ENCODE data around the gene OMA1.
"Not testable (repeated sequence)": the region's sequence is repeated elsewhere in the genome, so short reads cannot be mapped to it uniquely, and the experiment has no call there.

The OMA1 gene

GRCh38 chr1:58524353-58524945, 22.1 kb downstream of the OMA1 start:
- DNase-seq (ENCODE audit: low read depth): no peak

GRCh38 chr1:58515794-58516401, 30.6 kb downstream of the OMA1 start:
- peak; percentile 3 for DNase-seq (ENCODE audit: low read depth)

GRCh38 chr1:58513956-58514355, 32.6 kb downstream of the OMA1 start:
- no peak for DNase-seq (ENCODE audit: low read depth)

- DNase-seq (ENCODE audit: low read depth): no peak
Measured at GRCh38 chr1:58508629-58509028, 37.9 kb downstream of the OMA1 start.

GRCh38 chr1:58505286-58505685, 41.2 kb downstream of the OMA1 start:
- no peak for DNase-seq (ENCODE audit: low read depth)

GRCh38 chr1:58502519-58502918, 44.0 kb downstream of the OMA1 start:
- DNase-seq (ENCODE audit: low read depth): no peak

- DNase-seq (ENCODE audit: low read depth): no peak
Measured at GRCh38 chr1:58500043-58500442, 46.5 kb downstream of the OMA1 start.

- no peak for DNase-seq (ENCODE audit: low read depth)
Measured at GRCh38 chr1:58497499-58497898, 49.0 kb downstream of the OMA1 start.

- no peak for DNase-seq (ENCODE audit: low read depth)
Measured at GRCh38 chr1:58496042-58496441, 50.5 kb downstream of the OMA1 start.

GRCh38 chr1:58488914-58489313, 57.6 kb downstream of the OMA1 start:
- DNase-seq (ENCODE audit: low read depth): not testable (repeated sequence)

- no peak for DNase-seq (ENCODE audit: low read depth)
Measured at GRCh38 chr1:58487002-58487401, 59.5 kb downstream of the OMA1 start.

- no peak for DNase-seq (ENCODE audit: low read depth)
Measured at GRCh38 chr1:58481962-58482361, 64.6 kb downstream of the OMA1 start.

GRCh38 chr1:58480191-58480590, 66.3 kb downstream of the OMA1 start:
- DNase-seq (ENCODE audit: low read depth): no peak

- DNase-seq (ENCODE audit: low read depth): no peak
Measured at GRCh38 chr1:58477390-58477789, 69.1 kb downstream of the OMA1 start.

- no peak for DNase-seq (ENCODE audit: low read depth)
Measured at GRCh38 chr1:58476179-58476578, 70.3 kb downstream of the OMA1 start.

GRCh38 chr1:58469476-58469875, 77.0 kb downstream of the OMA1 start:
- DNase-seq (ENCODE audit: low read depth): no peak

- no peak for DNase-seq (ENCODE audit: low read depth)
Measured at GRCh38 chr1:58469016-58469415, 77.5 kb downstream of the OMA1 start.

GRCh38 chr1:58468612-58469011, 77.9 kb downstream of the OMA1 start:
- DNase-seq (ENCODE audit: low read depth): no peak

- no peak for DNase-seq (ENCODE audit: low read depth)
Measured at GRCh38 chr1:58466630-58467241, 79.8 kb downstream of the OMA1 start.

GRCh38 chr1:58465825-58466629, 80.5 kb downstream of the OMA1 start:
- no peak for DNase-seq (ENCODE audit: low read depth)

GRCh38 chr1:58465176-58465575, 81.3 kb downstream of the OMA1 start:
- DNase-seq (ENCODE audit: low read depth): no peak

- DNase-seq (ENCODE audit: low read depth): no peak
Measured at GRCh38 chr1:58460469-58460868, 86.1 kb downstream of the OMA1 start.

- no peak for DNase-seq (ENCODE audit: low read depth)
Measured at GRCh38 chr1:58459911-58460310, 86.6 kb downstream of the OMA1 start.

Data from activated T-helper 9 cell treated with anti-CD3 and anti-CD28 coated beads, Interleukin-2, amount 50 U/mL, for 16 hours (primary cell).